A549 (cell line): ENCODE data around the gene SLC8A2. TPM values are rescaled to one million over a fixed set of nuclear protein-coding genes. Genes with fewer than 3 reads are reported as not detected.
"Not testable (repeated sequence)": the region's sequence is repeated elsewhere in the genome, so short reads cannot be mapped to it uniquely, and the experiment has no call there.

ENCODE experiments used
- ATAC-seq, 2 experiments: fragments of 200-7000 bp in 1 of 2; fragments of >200 bp in 1 of 2; cut with Nextera tagmentation in 1 of 2; cut with Tn5 transposase in 1 of 2; 3 replicates each; pipeline versions ENCODE4 v1.8.0 to v1.9.1; 2018 to 2020; ENCODE audit warnings: mild to moderate bottlenecking in 1 of 2, moderate library complexity in 1 of 2
- CTCF ChIA-PET: fragments of 300-600 bp; sonication (Branson Sonifier 250); formaldehyde crosslinking; extraction: SDS; loops from one replicate; lab custom pipeline; 2021; ENCODE audit warnings: antibody characterized with exemption, inconsistent platforms; lab: Yijun Ruan, JAX
- POLR2A ChIA-PET: fragments of 350-600 bp; formaldehyde crosslinking; extraction: SDS; loops from one replicate; lab custom pipeline; 2021; ENCODE audit warnings: antibody characterized with exemption, inconsistent platforms; lab: Yijun Ruan, JAX
- DNase-seq, 2 experiments: peaks; one replicate each; pipeline versions ENCODE4 v3.0.0 to v3.0.0-alpha.2; 2011 to 2016; ENCODE audit warnings: low read depth in 1 of 2, low spot score in 1 of 2
- FAIRE-seq: peaks from 2 replicates; lab custom pipeline; 2011; peaks lifted over from hg19 to GRCh38; lab: Jason Lieb, UNC
- H3K27ac ChIP-seq, 2 experiments: fragments of >200 bp; sonication (Bioruptor Twin); formaldehyde crosslinking; 3 replicates each; pipeline ENCODE4 v1.5.1; 2016 to 2017
- H3K4me1 ChIP-seq: fragments of >200 bp; sonication (Bioruptor Twin); formaldehyde crosslinking; 3 replicates; pipeline ENCODE4 v1.6.1; 2016
- H3K4me2 ChIP-seq: fragments of >200 bp; sonication (Bioruptor Twin); formaldehyde crosslinking; 3 replicates; pipeline ENCODE4 v1.6.1; 2016
- H3K4me3 ChIP-seq: fragments of >200 bp; sonication (Bioruptor Twin); formaldehyde crosslinking; 3 replicates; pipeline ENCODE4 v1.5.1; 2016
- H3K9me3 ChIP-seq: fragments of >200 bp; sonication (Bioruptor Twin); formaldehyde crosslinking; 3 replicates; pipeline ENCODE4 v1.6.1; 2016
- BCL3 ChIP-seq: fragments of >200 bp; sonication (Bioruptor Twin); formaldehyde crosslinking; IDR thresholded peaks from 3 replicates; pipeline ENCODE4 v1.6.1; 2016
- BHLHE40 ChIP-seq: IDR thresholded peaks from 2 replicates; pipeline ENCODE4 v1.6.1; 2012; ENCODE audit warnings: low read depth, low read length, inconsistent platforms
- CEBPB ChIP-seq, 2 experiments: fragments of >200 bp in 1 of 2; sonication (Bioruptor Twin) in 1 of 2; formaldehyde crosslinking in 1 of 2; IDR thresholded peaks; 2 replicates each; pipeline ENCODE4 v1.6.1; 2012 to 2016
- CHD2 ChIP-seq: fragments of 150-350 bp; IDR thresholded peaks from 2 replicates; pipeline ENCODE4 v1.6.1; 2014; ENCODE audit warnings: low read length; ENCODE audit not compliant: partially characterized antibody
- CHD4 ChIP-seq: fragments of 200-600 bp; sonication (generic); IDR thresholded peaks from 2 replicates; pipeline ENCODE4 v1.6.1; 2016; ENCODE audit warnings: antibody characterized with exemption, mild to moderate bottlenecking, borderline replicate concordance
- EP300 ChIP-seq, 2 experiments: fragments of >200 bp; sonication (Bioruptor Twin); formaldehyde crosslinking; IDR thresholded peaks; 2 replicates in 1 of 2; 3 replicates in 1 of 2; pipeline ENCODE4 v1.6.1; 2016 to 2017
- FOSB ChIP-seq: fragments of 250-450 bp; sonication (Bioruptor Pico); IDR thresholded peaks from 2 replicates; pipeline ENCODE4 v1.5.0; 2020; ENCODE audit warnings: mild to moderate bottlenecking, moderate library complexity
- FOSL2 ChIP-seq, 2 experiments: fragments of 450-650 bp in 1 of 2; fragments of >200 bp in 1 of 2; sonication (Bioruptor Twin) in 1 of 2; formaldehyde crosslinking; IDR thresholded peaks; 2 replicates each; pipeline versions ENCODE4 v1.5.0 to v1.6.1; 2016 to 2020; ENCODE audit warnings: mild to moderate bottlenecking in 1 of 2, moderate library complexity in 1 of 2
- HDAC2 ChIP-seq: fragments of 200-600 bp; sonication (generic); IDR thresholded peaks from 2 replicates; pipeline ENCODE4 v1.6.1; 2016
- HEYL ChIP-seq: fragments of 250-450 bp; sonication (Bioruptor Pico); IDR thresholded peaks from 2 replicates; pipeline ENCODE4 v1.8.0; 2021; ENCODE audit warnings: mild to moderate bottlenecking, moderate library complexity
- HOXB13 ChIP-seq: fragments of 250-450 bp; sonication (Bioruptor Pico); IDR thresholded peaks from 2 replicates; pipeline ENCODE4 v1.5.0; 2020; ENCODE audit warnings: low read depth, mild to moderate bottlenecking, moderate library complexity
- HOXB5 ChIP-seq: fragments of 250-450 bp; sonication (Bioruptor Pico); IDR thresholded peaks from 2 replicates; pipeline ENCODE4 v1.5.0; 2020; ENCODE audit warnings: mild to moderate bottlenecking, moderate library complexity
- JUNB ChIP-seq: fragments of >200 bp; sonication (Bioruptor Twin); formaldehyde crosslinking; IDR thresholded peaks from 2 replicates; pipeline ENCODE4 v1.6.1; 2016
- KDM1A ChIP-seq: fragments of 200-600 bp; sonication (generic); IDR thresholded peaks from 2 replicates; pipeline ENCODE4 v1.6.1; 2016; ENCODE audit warnings: low read depth, mild to moderate bottlenecking
- KDM5A ChIP-seq: fragments of 200-600 bp; sonication (generic); IDR thresholded peaks from 2 replicates; pipeline ENCODE4 v1.6.1; 2016; ENCODE audit warnings: antibody characterized with exemption, mild to moderate bottlenecking
- MAFK ChIP-seq: fragments of 450-650 bp; IDR thresholded peaks from 2 replicates; pipeline ENCODE4 v1.6.1; 2014; ENCODE audit not compliant: partially characterized antibody
- MYC ChIP-seq: IDR thresholded peaks from 2 replicates; pipeline ENCODE4 v1.6.1; 2012; ENCODE audit warnings: mild to moderate bottlenecking, inconsistent platforms, low read length, improper control_type of control experiment, borderline replicate concordance
- NPAS2 ChIP-seq: fragments of 250-450 bp; sonication (Bioruptor Pico); IDR thresholded peaks from 2 replicates; pipeline ENCODE4 v1.8.0; 2022; ENCODE audit warnings: mild to moderate bottlenecking, moderate library complexity, borderline replicate concordance
- NR3C1 ChIP-seq: fragments of >200 bp; sonication (Bioruptor Twin); formaldehyde crosslinking; IDR thresholded peaks from 3 replicates; pipeline ENCODE4 v1.6.1; 2017
- POLR2AphosphoS2 ChIP-seq: conservative IDR thresholded peaks from 2 replicates; pipeline ENCODE4 v1.6.1; 2012; ENCODE audit warnings: low read length, improper control_type of control experiment, inconsistent platforms
- RAD21 ChIP-seq, 2 experiments: fragments of >200 bp in 1 of 2; sonication (Bioruptor Twin) in 1 of 2; formaldehyde crosslinking in 1 of 2; IDR thresholded peaks in 1 of 2; conservative IDR thresholded peaks in 1 of 2; 2 replicates in 1 of 2; 3 replicates in 1 of 2; pipeline ENCODE4 v1.6.1; 2012 to 2018; ENCODE audit warnings: inconsistent platforms in 1 of 2
- RCOR1 ChIP-seq: fragments of 150-350 bp; IDR thresholded peaks from 2 replicates; pipeline ENCODE4 v1.6.1; 2014; ENCODE audit warnings: antibody characterized with exemption, low read length, low read depth
- RFX5 ChIP-seq: fragments of 450-650 bp; IDR thresholded peaks from 2 replicates; pipeline ENCODE4 v1.7.1; 2014; ENCODE audit warnings: antibody characterized with exemption, mild to moderate bottlenecking, moderate library complexity
- TFCP2L1 ChIP-seq: fragments of 250-450 bp; sonication (Bioruptor Pico); IDR thresholded peaks from 2 replicates; pipeline ENCODE4 v1.5.0; 2021; ENCODE audit warnings: mild to moderate bottlenecking
- ZNF302 ChIP-seq: fragments of 250-450 bp; sonication (Bioruptor Pico); IDR thresholded peaks from 2 replicates; pipeline ENCODE4 v1.9.0; 2021; ENCODE audit warnings: inconsistent platforms, mild to moderate bottlenecking, moderate library complexity
- WGBS: methylation state at CpG from one replicate; pipeline ENCODE4 v1.1.6; 2017; ENCODE audit errors: missing lambda C conversion rate; 5-methylcytosine and 5-hydroxymethylcytosine counted together
- polyA plus RNA-seq, 4 experiments: library from polyadenylated mRNA; depleted of rRNA in 3 of 4; stranded (reverse); fragments of >200 nt; fragmentation: RNase III in 1 of 4; extraction: RNeasy Plus Mini Kit Qiagen cat#74134 plus additional on column Dnase treatment in 1 of 4; gene quantifications; 2 replicates in 3 of 4; 3 replicates in 1 of 4; pipeline ENCODE4 v1.2.3, GENCODE V29; 2011 to 2017
- TF ChIP-seq, protein P1 (sequence below): fragments of 150-350 bp; IDR thresholded peaks from 2 replicates; pipeline ENCODE4 v1.6.1; 2014; ENCODE audit warnings: low read depth, mild to moderate bottlenecking, low read length
- TF ChIP-seq, protein P2 (sequence below): fragments of >200 bp; sonication (Bioruptor Twin); formaldehyde crosslinking; IDR thresholded peaks from 3 replicates; pipeline ENCODE4 v1.5.1; 2016
- TF ChIP-seq, protein P3 (sequence below): IDR thresholded peaks from 2 replicates; pipeline ENCODE4 v1.6.1; 2012

The SLC8A2 gene
- polyA plus RNA-seq, 2 of the 4 experiments (the other 2 are of a cell fraction): 0.15 to 0.35 TPM

- 90% methylated on average over 16 of the region's 16 CpGs for WGBS
- no peak for ATAC-seq
- Histone ChIP-seq H3K4me2 (no peak overlapping the region), H3K27ac (no peak overlapping the region), H3K4me3 (no peak overlapping the region), H3K9me3 (no peaks in the 10 kb centered on the region), H3K4me1 (peaks cover 16% of the 10 kb centered on the region)
- FAIRE-seq: no peak
- ChIA-PET POLR2A (no interaction called here), CTCF (interaction anchor here (0.8 to 4.7 kb wide), 15 partner anchors 11 to 299 kb away, joined by 3 to 54 read pairs (median 5); partner anchors contain the start of genes DHX34 and EHD2)
- DNase-seq: no peak
- no peak for TF ChIP-seq KDM5A
- TF ChIP-seq CHD4: no peak
- no peak for TF ChIP-seq FOSL2 (IDR thresholded peaks at IDR 0.05)
- no peak for TF ChIP-seq FOSL2 (CRISPR knock-in tag; IDR thresholded peaks at IDR 0.05)
- no peak for TF ChIP-seq TFCP2L1
- TF ChIP-seq CHD2: no peak
- no peak for TF ChIP-seq HOXB13 (CRISPR knock-in tag)
- no peak for TF ChIP-seq POLR2AphosphoS2
- TF ChIP-seq FOSB (CRISPR knock-in tag): no peak
- no peak for TF ChIP-seq RCOR1
- no peak for TF ChIP-seq HEYL
- no peak for TF ChIP-seq JUNB
- TF ChIP-seq RFX5: no peak
- no peak for TF ChIP-seq MAFK
- TF ChIP-seq, protein P1, sequence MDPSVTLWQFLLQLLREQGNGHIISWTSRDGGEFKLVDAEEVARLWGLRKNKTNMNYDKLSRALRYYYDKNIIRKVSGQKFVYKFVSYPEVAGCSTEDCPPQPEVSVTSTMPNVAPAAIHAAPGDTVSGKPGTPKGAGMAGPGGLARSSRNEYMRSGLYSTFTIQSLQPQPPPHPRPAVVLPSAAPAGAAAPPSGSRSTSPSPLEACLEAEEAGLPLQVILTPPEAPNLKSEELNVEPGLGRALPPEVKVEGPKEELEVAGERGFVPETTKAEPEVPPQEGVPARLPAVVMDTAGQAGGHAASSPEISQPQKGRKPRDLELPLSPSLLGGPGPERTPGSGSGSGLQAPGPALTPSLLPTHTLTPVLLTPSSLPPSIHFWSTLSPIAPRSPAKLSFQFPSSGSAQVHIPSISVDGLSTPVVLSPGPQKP: no peak
- TF ChIP-seq ZNF302: no peak
- TF ChIP-seq HOXB5 (CRISPR knock-in tag): no peak
- no peak for TF ChIP-seq BHLHE40
- no peak for TF ChIP-seq NR3C1
- no peak for TF ChIP-seq RAD21 (conservative IDR thresholded peaks at IDR 0.05 in 1 of 2, IDR thresholded peaks at IDR 0.05 in 1 of 2)
- TF ChIP-seq, all 56 proteins: peak for 0
These were observed 57.8 kb downstream of the SLC8A2 start for GRCh38 chr19:47413941-47414340.

DNA sequence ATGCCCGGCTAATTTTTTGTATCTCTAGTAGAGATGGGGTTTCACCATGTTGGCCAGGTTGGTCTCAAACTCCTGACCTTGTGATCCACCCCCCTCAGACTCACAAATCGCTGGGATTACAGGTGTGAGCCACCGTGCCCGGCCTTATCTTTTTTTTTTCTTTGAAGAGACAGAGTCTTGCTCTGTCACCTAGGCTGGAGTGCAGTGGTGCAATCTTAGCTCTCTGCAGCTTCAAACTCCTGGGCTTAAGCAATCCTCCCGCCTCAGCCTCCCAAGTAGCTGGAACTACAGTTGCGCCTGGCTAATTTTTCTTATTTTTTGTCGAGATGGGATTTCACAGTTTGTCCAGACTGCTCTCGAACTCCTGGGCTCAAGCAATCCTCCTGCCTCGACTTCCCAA is 60.0 kb downstream of the SLC8A2 start:
- not testable (repeated sequence) for H3K27ac ChIP-seq, FAIRE-seq, H3K4me1 ChIP-seq, DNase-seq, H3K9me3 ChIP-seq, ATAC-seq, H3K4me3 ChIP-seq, H3K4me2 ChIP-seq
- CTCF ChIA-PET: interaction anchor here (0.6 to 2.9 kb wide), 5 partner anchors 9 to 432 kb away, joined by 3 to 19 read pairs (median 6); no protein-coding TSS in a partner anchor
- POLR2A ChIA-PET: interaction anchor here (0.7 kb wide), 1 partner anchor 52 kb away, joined by 3 read pairs; no protein-coding TSS in a partner anchor
- WGBS: 78% methylated on average over 9 of the region's 9 CpGs

- FAIRE-seq (no peak), DNase-seq (no peak), ATAC-seq (no peak)
- ChIA-PET POLR2A (interaction anchor here (0.5 kb wide), 1 partner anchor 658 kb away, joined by 4 read pairs; no protein-coding TSS in a partner anchor), CTCF (interaction anchor here (0.6 to 2.9 kb wide), 8 partner anchors 8 to 433 kb away, joined by 3 to 19 read pairs (median 6); no protein-coding TSS in a partner anchor)
- H3K4me3 ChIP-seq: no peak overlapping the region
- H3K9me3 ChIP-seq: no peaks in the 10 kb centered on the region
- no peak overlapping the region for H3K27ac ChIP-seq
- 83% methylated on average over 8 of the region's 8 CpGs for WGBS
- no peaks in the 10 kb centered on the region for H3K4me1 ChIP-seq
- no peak for TF ChIP-seq BHLHE40
- TF ChIP-seq, protein P2, sequence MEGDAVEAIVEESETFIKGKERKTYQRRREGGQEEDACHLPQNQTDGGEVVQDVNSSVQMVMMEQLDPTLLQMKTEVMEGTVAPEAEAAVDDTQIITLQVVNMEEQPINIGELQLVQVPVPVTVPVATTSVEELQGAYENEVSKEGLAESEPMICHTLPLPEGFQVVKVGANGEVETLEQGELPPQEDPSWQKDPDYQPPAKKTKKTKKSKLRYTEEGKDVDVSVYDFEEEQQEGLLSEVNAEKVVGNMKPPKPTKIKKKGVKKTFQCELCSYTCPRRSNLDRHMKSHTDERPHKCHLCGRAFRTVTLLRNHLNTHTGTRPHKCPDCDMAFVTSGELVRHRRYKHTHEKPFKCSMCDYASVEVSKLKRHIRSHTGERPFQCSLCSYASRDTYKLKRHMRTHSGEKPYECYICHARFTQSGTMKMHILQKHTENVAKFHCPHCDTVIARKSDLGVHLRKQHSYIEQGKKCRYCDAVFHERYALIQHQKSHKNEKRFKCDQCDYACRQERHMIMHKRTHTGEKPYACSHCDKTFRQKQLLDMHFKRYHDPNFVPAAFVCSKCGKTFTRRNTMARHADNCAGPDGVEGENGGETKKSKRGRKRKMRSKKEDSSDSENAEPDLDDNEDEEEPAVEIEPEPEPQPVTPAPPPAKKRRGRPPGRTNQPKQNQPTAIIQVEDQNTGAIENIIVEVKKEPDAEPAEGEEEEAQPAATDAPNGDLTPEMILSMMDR: no peak
- TF ChIP-seq NPAS2 (CRISPR knock-in tag): no peak
- no peak for TF ChIP-seq KDM1A
- no peak for TF ChIP-seq FOSL2 (IDR thresholded peaks at IDR 0.05)
- TF ChIP-seq FOSL2 (CRISPR knock-in tag; IDR thresholded peaks at IDR 0.05): no peak
- no peak for TF ChIP-seq FOSB (CRISPR knock-in tag)
- no peak for TF ChIP-seq RCOR1
- no peak for TF ChIP-seq EP300 (IDR thresholded peaks at IDR 0.05)
- no peak for TF ChIP-seq HOXB5 (CRISPR knock-in tag)
- no peak for TF ChIP-seq HDAC2
- TF ChIP-seq MAFK: no peak
- TF ChIP-seq, protein P1: no peak
- TF ChIP-seq ZNF302: no peak
- TF ChIP-seq BCL3: no peak
- no peak for TF ChIP-seq POLR2AphosphoS2
- TF ChIP-seq CEBPB (IDR thresholded peaks at IDR 0.05): no peak
- no peak for TF ChIP-seq MYC
- no peak for TF ChIP-seq TFCP2L1
- TF ChIP-seq, protein P3, sequence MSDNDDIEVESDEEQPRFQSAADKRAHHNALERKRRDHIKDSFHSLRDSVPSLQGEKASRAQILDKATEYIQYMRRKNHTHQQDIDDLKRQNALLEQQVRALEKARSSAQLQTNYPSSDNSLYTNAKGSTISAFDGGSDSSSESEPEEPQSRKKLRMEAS: no peak
- no peak overlapping the region for H3K4me2 ChIP-seq
These were observed 60.6 kb downstream of the SLC8A2 start for GRCh38 chr19:47411101-47411500.
